Brain pericyte (primary cell): ENCODE data around the gene ZIC2.

Experiments
- DNase-seq: peaks from one replicate; pipeline ENCODE4 v3.0.0-alpha.2; 2012; ENCODE audit warnings: low read depth, low spot score

ZIC2 gene

GRCh38 chr13:99959540-99960230, 21.9 kb upstream of the ZIC2 start:
- DNase-seq, result no peak

GRCh38 chr13:99960663-99961311, 20.8 kb upstream of the ZIC2 start:
- no peak for DNase-seq

- DNase-seq, result no peak
These were observed 19.9 kb upstream of the ZIC2 start for GRCh38 chr13:99961636-99962035.

- DNase-seq, result no peak
These were observed 19.3 kb upstream of the ZIC2 start for GRCh38 chr13:99962242-99962641.

GRCh38 chr13:99963816-99964339, 17.7 kb upstream of the ZIC2 start:
- DNase-seq, result no peak

GRCh38 chr13:99965329-99966000, 16.1 kb upstream of the ZIC2 start:
- DNase-seq, result no peak

- no peak for DNase-seq
These were observed 15.3 kb upstream of the ZIC2 start for GRCh38 chr13:99966064-99966805.

GRCh38 chr13:99967498-99967868, 14.1 kb upstream of the ZIC2 start:
- no peak for DNase-seq

GRCh38 chr13:99967869-99968520, 13.6 kb upstream of the ZIC2 start:
- no peak for DNase-seq

GRCh38 chr13:99968521-99969452, 12.8 kb upstream of the ZIC2 start:
- no peak for DNase-seq

- DNase-seq, result no peak
These were observed 12.1 kb upstream of the ZIC2 start for GRCh38 chr13:99969453-99969918.

GRCh38 chr13:99969919-99970650, 11.5 kb upstream of the ZIC2 start:
- no peak for DNase-seq

- no peak for DNase-seq
These were observed 10.7 kb upstream of the ZIC2 start for GRCh38 chr13:99970651-99971575.

- DNase-seq, result no peak
These were observed 9.9 kb upstream of the ZIC2 start, which contains the start of gene ZIC5 for GRCh38 chr13:99971576-99972189. Gene ZIC5, minus strand, starts transcription at chr13:99971767. Its CDS starts 164 bp downstream, at chr13:99971603.

- no peak for DNase-seq
These were observed 9.3 kb upstream of the ZIC2 start for GRCh38 chr13:99972190-99972731.

GRCh38 chr13:99973163-99973807, 8.3 kb upstream of the ZIC2 start:
- no peak for DNase-seq

GRCh38 chr13:99973808-99974185, 7.8 kb upstream of the ZIC2 start:
- DNase-seq, result no peak
